ENCODE results near the gene FGD3.
"Not testable (repeated sequence)": the region's sequence is repeated elsewhere in the genome, so short reads cannot be mapped to it uniquely, and the experiment has no call there.

FGD3 gene, protein sequence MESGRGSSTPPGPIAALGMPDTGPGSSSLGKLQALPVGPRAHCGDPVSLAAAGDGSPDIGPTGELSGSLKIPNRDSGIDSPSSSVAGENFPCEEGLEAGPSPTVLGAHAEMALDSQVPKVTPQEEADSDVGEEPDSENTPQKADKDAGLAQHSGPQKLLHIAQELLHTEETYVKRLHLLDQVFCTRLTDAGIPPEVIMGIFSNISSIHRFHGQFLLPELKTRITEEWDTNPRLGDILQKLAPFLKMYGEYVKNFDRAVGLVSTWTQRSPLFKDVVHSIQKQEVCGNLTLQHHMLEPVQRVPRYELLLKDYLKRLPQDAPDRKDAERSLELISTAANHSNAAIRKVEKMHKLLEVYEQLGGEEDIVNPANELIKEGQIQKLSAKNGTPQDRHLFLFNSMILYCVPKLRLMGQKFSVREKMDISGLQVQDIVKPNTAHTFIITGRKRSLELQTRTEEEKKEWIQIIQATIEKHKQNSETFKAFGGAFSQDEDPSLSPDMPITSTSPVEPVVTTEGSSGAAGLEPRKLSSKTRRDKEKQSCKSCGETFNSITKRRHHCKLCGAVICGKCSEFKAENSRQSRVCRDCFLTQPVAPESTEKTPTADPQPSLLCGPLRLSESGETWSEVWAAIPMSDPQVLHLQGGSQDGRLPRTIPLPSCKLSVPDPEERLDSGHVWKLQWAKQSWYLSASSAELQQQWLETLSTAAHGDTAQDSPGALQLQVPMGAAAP

DNA sequence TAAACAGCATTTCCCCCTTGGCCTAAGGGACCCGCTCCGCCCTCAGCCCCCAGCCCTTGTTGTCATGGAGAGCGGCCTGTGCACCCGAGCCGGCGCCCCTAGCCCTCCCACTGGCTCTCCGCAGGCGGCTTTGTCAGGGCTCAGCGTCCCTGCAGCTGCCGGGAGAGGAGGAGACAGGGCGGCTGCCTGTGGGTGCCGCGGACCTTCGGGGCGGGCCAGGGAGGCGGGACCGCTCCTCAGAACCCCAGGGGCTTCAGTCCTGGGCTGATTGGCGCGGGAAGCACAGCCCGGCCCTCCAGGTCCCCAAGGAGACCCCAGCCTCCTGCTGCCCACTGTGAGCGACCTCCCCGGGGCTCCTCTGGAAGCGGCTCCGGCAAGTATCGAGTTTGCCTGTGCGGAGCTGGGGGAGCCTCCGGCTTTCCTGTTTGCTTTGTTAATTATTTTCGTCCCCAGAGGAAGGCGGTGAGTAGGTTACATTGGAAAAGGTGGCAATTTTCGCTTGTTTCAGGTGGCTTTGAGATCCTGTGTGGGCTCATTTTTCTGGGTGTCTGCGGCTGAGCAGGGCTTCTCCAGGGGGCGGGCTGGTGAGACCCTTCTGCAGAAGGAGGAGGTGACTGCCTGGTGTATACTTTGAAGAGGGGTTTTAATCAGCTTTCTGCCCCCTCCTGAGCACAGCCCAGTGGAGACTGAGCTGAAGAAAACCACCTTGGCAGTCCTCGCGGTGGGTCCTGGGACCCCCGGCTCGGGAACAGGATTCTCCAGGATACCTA, at the start of gene FGD3:
Gene FGD3 (plus strand): TSS at position 256 of the 770 bp plus-strand sequence. CDS start 28,734 bp downstream, outside the sequence.
- DNase-seq (ENCODE audit: low read depth) = no peak

DNA sequence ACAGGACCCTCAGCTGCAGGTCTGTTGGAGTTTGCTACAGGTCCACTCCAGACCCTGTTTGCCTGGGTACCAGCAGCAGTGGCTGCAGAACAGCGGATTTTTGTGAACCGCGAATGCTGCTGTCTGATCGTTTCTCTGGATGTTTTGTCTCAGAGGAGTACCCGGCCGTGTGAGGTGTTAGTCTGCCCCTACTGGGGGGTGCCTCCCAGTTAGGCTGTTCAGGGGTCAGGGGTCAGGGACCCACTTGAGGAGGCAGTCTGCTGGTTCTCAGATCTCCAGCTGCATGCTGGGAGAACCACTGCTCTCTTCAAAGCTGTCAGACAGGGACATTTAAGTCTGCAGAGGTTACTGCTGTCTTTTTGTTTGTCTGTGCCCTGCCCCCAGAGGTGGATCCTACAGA, 42.2 kb upstream of the FGD3 start:
- DNase-seq (ENCODE audit: low read depth) = not testable (repeated sequence)

DNA sequence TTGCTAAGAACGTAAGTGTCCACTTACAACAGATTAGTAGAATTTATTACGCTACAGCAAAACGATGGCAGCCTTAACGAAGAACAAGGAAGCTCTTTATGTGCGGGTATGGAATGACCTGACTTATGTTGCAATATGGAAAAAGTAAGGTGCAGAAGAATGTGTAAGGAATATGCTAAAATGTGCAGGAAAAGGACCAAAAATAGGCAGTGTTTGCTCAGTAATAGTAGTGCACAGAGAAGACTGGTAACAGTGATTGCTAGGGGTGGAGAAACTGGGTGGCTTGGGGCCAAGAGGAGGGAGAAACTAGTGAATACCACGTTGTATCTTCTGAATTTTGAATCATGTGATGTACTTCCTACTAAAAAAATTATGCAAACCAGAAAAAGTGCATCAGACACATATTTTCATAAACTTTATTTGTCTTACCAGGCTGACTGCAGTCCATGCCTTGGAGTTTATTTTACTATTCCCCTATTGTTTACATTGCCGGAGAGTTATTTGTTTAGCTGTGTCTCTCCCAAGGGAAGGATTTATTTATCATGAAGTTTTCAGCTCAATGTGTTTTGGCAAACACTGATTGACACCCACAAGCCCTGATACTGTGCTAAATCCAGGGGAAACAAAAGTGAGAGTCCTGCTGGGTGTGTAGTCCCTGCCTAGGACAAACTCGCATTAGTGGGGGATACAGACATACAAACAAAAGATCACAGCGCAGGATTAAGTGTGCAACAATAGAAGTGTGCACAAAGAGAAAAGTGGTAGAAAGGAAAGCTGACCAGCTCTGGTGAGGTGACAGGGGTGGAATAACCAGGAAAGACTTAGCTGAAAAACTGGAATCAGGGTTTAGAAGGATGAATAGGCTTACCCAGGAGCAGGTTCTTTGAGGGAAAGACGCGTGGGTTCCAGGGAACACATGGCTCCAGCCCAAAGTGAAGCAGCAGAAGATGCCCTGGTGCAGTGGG, 35.5 kb upstream of the FGD3 start:
- peak; percentile 10 for DNase-seq (ENCODE audit: low read depth)

DNA sequence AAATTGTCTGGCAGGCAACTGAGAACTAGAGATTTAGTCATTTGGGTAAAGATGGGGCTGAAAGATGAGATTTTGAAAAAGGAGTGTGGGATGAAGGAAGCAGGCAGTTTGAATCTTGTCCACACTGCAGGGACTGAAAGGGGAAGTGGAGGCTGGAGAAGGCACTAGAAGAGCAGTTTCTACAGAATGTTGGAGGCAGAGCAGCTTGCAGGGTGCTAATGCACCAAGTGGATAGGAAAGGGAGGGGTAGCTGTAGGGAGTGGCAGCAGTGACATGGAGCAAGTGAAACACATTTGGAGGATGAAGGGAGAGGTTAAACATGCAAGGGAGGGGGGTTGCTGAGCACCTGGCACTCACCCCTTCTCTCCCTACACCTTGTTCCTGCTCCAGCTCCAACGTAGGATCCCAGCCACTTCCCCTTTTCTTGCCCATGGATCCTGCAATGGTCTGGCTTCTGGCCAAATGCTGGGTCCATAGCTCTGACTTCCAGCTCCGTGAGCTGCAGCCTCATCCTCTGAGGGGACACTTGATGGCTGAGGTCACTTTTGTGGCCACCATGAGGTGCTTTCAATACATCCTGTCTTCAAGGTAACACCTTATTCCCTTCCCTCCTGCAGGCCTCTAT, 30.0 kb upstream of the FGD3 start:
- no peak for DNase-seq (ENCODE audit: low read depth)

DNA sequence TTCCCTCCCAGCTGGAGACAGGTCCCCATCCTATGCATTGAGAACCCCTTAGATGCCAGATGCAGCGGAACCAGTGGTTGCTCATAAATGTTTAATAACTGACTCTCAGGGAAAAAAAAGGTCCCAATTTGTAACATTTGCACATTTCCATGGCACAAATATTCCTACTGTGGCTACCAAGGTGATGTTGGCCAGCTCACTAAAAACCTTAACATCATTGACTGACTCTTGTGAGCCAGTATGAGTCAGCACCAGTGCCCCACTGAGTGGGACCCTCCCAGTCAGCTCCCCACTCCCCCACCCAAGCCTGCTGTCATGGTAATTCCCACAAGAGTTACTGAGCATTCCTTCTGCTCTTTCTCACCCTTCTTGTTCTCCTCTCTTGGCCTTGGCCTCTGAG, 26.9 kb upstream of the FGD3 start:
- no peak for DNase-seq (ENCODE audit: low read depth)

DNA sequence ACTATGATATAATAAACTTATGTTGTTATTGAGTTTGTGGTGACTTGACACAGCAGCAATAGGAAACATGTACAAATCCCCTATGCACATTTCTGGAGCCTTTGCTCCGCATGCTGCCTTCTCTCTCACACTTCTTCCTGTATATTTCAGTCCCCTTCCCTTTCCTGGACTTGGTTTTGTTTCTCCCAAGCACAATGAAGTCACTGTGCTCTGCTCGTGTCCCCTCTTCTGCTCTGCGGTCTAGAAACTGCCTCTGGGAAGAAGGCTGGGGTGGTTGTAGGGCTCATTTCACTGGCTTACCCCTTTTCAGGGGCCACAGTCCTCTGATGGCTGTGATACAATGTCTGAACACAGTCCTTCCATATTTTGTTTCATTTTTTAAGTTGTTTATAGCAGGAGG, 15.7 kb upstream of the FGD3 start:
- DNase-seq (ENCODE audit: low read depth) = no peak

DNA sequence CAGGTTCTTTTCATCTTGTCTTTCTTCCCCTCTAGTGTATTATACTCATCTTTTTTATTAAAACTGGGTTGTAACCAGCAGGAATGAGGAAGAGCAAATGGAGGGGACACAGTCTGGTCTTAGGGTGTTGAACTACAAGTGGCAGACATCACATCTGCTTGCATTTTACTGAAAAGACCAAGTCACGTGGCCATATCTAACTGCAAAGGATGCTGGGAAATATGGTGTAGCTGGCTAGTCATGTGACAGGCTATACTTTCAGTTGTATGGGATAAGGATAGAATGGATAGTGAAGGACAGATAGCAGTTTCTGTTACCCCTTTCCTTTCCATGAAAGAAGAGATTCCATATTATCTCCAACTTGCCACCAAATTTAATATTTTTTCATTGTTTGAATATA, 13.0 kb upstream of the FGD3 start:
- DNase-seq (ENCODE audit: low read depth) = no peak

DNA sequence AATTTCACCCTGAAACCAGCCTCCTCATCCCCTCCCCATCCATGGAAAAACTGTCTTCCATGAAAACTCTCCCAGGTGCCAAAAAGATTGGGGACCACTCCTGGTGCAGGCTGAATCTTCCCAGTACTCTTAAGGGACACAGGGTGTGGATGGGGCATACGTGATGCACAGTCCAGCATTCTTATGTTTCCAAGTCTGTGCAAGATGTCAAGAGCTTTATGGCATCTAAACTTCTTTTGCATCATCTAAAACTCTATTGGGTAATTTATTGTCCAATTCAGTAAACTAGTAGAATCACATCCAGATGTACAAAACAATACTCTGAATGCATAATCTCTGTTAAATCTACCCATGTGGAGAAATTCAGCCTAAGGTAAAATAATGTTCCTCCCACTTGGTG, 9.3 kb upstream of the FGD3 start:
- no peak for DNase-seq (ENCODE audit: low read depth)

DNA sequence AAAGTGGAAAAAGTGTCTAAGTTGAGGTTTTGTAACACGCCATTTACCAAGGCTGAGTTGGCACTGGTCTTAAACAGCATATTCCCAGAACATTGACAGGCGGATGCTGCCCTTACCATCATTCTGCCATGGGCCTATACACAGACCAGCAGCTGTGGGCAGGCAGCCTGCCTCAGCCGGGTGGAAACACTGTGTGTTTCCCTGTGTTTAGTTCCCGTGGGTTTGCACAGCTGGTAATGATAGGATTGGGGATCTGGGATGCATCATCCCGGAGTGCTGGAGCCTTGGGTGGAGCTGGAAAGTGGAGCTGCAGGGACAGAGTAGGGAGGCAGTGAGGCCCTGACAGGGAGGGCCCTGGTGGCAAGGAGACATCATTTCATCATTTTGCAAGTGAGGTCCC, 5.5 kb upstream of the FGD3 start:
- no peak for DNase-seq (ENCODE audit: low read depth)

DNA sequence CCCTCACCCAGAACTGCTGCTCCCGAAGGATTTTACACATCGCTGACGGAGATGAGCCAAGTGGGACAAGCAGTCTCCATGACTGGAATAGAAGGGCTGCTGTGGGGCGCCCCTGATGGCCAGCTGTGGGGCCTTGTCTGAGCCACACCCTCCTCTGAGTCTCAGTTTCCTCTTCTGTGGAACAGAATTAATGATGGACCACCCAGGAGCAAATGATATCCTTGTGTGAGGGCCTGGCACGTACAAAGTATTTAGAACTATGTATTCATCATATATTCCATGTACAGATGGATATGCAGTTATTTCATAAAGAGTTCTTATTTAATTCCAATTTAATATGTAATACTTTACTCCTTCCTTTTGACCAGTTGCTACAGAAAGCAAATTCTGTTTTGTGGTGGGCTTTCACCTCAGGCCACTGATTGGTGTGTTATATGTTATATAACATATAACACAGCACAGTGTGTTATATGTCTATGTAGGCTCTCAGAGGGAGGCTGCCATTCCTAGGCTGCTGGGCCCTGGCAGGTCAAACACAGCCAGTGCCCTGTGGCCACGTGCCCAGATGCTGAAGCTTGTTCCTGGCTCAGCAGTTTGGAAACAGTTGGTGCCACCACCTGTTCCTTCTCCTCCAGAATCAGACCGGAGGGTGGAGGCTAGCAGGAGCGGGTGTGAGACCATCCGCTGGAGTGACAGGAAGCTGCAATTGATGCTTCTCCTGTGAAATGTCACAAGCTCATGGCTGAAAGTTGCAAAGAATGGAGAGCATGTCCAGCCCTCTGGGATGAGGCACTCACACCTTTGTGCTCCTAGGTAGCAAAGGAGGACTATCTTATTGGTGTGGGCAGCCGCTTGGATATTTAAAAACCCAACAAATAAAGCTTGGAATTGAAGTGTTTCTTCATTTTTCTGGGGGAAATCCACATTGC, 4.4 kb upstream of the FGD3 start:
- no peak for DNase-seq (ENCODE audit: low read depth)

DNA sequence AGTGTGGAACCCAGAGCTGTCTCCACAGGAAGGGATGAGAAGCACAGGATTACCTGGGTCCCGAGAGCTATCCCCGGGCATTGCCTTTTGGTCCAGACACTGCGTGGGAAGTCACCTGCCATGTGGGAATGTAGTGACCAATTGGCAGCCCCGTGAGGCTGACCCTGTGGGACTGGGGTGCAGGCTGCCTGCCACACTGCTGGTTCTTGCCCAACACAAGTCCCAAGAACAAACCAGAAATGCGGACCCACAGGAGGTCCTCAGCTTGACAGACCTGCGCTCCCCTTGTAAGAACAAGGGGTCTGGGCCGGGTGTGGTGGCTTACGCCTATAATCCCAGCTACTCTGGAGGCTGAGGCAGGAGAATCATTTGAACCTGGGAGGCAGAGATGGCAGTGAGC, 2.4 kb upstream of the FGD3 start:
- no peak for DNase-seq (ENCODE audit: low read depth)

DNA sequence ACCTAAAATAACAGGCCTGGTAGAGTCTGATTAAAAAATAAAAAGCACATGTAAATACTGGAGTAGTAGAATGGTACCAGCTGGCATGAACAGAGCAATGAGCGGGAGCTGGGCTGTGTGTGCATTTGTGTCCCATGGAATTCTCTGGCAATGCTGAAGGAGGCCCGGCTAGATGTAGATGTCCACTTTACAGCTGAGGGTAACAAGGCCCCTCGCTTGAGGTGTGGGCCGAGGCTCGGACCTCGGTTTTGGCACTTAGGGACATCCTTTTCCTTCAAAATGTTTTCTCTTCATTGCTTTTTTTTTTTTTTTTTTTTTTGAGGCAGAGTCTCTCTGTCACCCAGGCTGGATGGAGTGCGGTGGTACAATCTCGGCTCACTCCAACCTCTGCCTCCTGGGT, 1.5 kb upstream of the FGD3 start:
- no peak for DNase-seq (ENCODE audit: low read depth)

DNA sequence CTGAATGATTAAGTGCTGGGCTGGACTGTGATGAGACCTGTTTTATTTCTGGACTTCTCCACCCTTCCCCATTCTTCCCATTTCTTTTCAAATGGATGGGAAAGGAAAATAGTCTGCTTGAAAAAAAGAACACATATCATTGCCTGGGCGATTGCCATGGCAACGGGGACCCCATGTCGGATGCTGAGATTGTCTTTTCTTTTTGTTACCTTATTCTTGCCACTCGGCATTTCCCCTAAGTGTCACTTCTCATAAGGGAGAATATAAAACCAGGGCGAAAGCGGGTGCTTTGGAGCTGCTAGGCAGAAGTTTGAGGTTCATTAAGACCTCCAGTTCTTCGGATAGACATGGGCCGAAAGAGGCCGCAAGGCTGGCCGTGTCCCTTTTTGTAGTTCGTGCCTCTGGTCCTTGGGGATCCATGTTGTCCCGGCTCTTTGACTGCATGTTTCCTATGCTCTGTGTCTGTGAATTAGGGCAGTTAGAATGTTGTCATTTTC, 763 bp downstream of the FGD3 start:
- no peak for DNase-seq (ENCODE audit: low read depth)

DNA sequence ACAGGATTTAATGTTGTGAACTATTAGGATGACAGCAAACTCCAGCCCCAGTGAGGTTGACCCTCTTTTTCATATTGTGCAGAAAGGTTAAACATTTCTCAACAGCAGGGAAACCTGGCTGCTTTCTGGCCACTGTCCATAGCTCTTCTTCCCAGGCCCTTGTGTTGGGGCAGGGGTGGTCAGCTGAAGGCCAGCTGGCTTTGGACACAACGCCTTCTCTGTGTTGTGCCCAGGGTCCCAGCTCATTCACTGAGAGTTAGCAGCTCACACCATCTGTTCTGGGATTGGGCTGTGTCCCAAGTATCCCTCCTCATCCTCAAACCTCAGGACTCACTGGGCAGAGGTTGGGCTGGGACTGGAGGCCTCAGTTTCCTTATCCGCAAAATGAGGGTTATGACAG, 1.3 kb downstream of the FGD3 start:
- DNase-seq (ENCODE audit: low read depth) = no peak

DNA sequence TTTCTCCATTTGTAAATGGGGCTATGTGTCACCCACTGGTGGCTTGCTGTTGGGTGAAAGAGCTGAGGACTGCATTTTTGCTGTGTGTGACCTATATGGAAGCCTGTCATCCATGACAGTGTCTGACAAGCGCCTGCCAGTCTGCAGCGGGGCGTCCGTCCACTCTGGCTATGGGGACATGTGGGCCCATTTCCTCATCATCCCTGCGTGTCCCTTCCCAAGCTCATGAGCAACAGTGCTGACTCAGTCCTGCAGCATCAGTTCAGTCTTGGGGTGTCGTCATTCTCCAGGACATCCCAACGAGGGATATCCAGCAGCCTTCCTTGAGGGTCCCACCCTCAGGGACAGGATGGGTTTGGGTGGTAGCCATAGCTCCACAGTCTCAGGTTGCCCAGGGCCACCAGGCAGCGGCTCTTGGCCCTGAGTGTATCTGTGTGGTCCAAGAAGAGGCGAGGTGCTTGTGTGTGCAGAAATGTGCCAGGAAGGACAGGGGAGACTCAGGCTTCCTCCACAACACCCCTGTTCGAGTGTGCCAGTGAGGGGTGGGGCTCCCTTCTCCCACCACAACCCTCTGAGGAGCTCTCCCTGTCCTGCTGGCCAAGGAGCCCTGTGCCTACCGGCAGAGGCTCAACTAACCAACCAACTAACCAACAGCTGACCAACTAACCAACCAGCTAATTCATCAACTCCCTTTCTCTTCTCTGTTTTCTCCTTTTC, 2.1 kb downstream of the FGD3 start:
- DNase-seq (ENCODE audit: low read depth) = no peak

DNA sequence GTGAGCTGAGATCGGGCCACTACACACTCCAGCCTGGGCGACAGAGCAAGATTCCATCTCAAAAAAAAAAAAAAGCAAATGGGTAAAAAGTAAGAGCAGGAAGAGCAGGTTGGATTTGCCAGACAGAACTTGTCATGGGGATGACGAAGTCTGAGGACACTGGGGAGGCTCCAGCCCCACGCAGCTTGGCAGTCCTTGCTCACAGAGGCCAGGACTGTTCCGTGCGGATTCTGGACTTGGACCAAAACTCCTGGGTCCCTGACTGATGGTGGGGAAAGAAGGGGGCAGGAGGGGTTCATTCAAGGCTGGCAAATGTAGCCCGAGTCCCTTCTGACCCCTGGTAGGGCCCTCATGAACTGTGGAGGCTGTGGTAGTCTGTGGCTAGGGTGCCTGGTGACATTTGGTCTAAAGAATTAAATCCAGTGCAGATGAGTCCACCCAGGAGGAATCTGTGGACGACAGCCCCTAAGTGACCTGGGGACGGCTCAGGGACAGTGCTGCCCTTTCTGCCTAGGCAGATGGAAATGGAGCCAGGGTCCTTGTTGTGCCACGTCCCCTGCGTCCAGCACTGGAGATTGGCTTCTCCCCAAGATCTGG, 3.1 kb downstream of the FGD3 start:
- no peak for DNase-seq (ENCODE audit: low read depth)

DNA sequence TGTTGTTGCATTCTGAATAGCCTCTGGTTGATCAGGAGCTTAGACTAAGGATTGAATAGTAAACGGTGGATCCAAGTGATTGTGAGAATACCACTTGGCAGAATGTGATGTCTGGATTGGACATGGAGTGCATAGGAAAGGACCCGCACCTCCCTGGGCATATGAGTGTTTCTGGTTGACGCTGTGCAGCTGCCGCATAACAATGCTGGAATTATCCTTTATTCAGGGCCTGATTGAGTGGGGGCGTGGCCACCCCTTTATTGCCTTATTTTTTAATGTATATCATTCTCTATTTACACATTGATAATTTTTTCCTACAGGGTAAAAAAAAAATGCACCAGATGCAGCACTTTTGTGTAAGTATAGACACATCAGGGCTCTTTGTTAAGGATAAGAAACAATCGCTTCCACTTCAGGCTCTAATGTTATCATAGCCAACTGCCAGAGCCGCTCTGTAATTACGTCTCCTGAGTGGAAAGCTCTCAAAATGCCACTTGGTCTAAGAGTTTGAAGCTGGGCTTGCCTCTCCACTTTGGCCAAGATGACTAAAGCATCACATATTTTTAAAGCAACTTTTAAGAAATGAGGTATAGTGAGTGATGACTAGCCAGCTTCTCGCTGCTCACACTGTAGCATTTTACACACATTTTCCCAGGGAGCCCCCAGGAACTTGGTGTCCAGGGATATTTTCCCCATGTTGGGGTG, 5.7 kb downstream of the FGD3 start:
- DNase-seq (ENCODE audit: low read depth) = no peak

Measured in stromal cell of bone marrow (primary cell).